ENCODE measurements around the gene AFTPH. TPM values are rescaled to one million over a fixed set of nuclear protein-coding genes. Genes with fewer than 3 reads are reported as not detected.

AFTPH gene
- polyA plus RNA-seq, 3 donors, result 22.3 to 28.6 (median 28.4) TPM

- peak overlapping the region in 1 of 7 donors; percentile 84 for H3K27ac Mint-ChIP-seq
- intact Hi-C loops (cut with micrococcal nuclease), result no loop called here
- peaks cover 16% of the 10 kb centered on the region for H3K4me1 Mint-ChIP-seq
These were observed 21.3 kb upstream of the AFTPH start for GRCh38 chr2:64502860-64503259.

More at GRCh38 chr2:64502860-64503259, 21.3 kb upstream of the AFTPH start:
- TF ChIP-seq CTCF (IDR thresholded peaks at IDR 0.05), result no peak
- Histone ChIP-seq H3K4me2 (replicated peaks; ENCODE audit: extremely low read depth, low read length, poor library complexity, severe bottlenecking) (no peak overlapping the region), H3K9me3 (replicated peaks in 1 of 2; ENCODE audit: control insufficient read depth in 1 of 2, insufficient read depth in 1 of 2, low read length in 2 of 2) (no peaks in the 10 kb centered on the region), H3K27ac (ENCODE audit: low read depth in 1 of 2, low read length in 2 of 2) (no peak overlapping the region), H3K4me3 (replicated peaks in 1 of 3; ENCODE audit: low read depth in 2 of 3, low read length in 3 of 3) (no peak overlapping the region), H3K9ac (ENCODE audit: insufficient read depth, low read length, poor library complexity, severe bottlenecking) (no peak overlapping the region), H2AFZ (ENCODE audit: insufficient read depth, low read depth, low read length, poor library complexity, severe bottlenecking) (no peak overlapping the region), H3K27me3 (ENCODE audit: control insufficient read depth in 2 of 2, insufficient read depth in 2 of 2, low read length in 2 of 2) (peaks cover 0 to 8% of the 10 kb centered on the region in 2 donors), H3K4me1 (ENCODE audit: control insufficient read depth in 1 of 2, insufficient read depth in 2 of 2, low read length in 2 of 2) (peaks cover 9 to 11% of the 10 kb centered on the region in 2 donors), H3K36me3 (replicated peaks in 1 of 2; ENCODE audit: control insufficient read depth in 1 of 2, insufficient read depth in 2 of 2, low read length in 2 of 2) (no peaks in the 10 kb centered on the region), H4K20me1 (ENCODE audit: insufficient read depth, low read length) (no peaks in the 10 kb centered on the region), H3K79me2 (ENCODE audit: insufficient read depth, low read length) (no peaks in the 10 kb centered on the region)
- no peak overlapping the region for H3K4me3 Mint-ChIP-seq
- peaks cover 3 to 6% (median 4%) of the 10 kb centered on the region in 3 donors for H3K27me3 Mint-ChIP-seq (ENCODE audit: low read depth in 3 of 3)
- WGBS (ENCODE audit: insufficient coverage), result 85% methylated on average over 4 of the region's 4 CpGs
- DNase-seq, result no peak
- peaks cover 0 to 2% (median 0%) of the 10 kb centered on the region in 7 donors for H3K9me3 Mint-ChIP-seq
- no peaks in the 10 kb centered on the region for H3K36me3 Mint-ChIP-seq
